Duodenal mucosa (tissue), 2 donors: Measurements from ENCODE around the gene TNFRSF1A.

ENCODE experiments used
- H3K27ac ChIP-seq: one replicate; pipeline ENCODE4 v1.7.0; 2013; ENCODE audit warnings: low read depth, low read length
- H3K27me3 ChIP-seq, 2 donors: one replicate each; pipeline ENCODE4 v1.7.0; 2013; ENCODE audit warnings: low read length in 2 of 2, control low read depth in 1 of 2; ENCODE audit not compliant: insufficient read depth in 2 of 2, control insufficient read depth in 1 of 2
- H3K36me3 ChIP-seq, 2 donors: one replicate each; pipeline ENCODE4 v1.7.0; 2013; ENCODE audit warnings: low read length in 2 of 2, control low read depth in 1 of 2; ENCODE audit not compliant: insufficient read depth in 2 of 2, control insufficient read depth in 1 of 2
- H3K4me1 ChIP-seq, 2 donors: one replicate each; pipeline ENCODE4 v1.7.0; 2013; ENCODE audit warnings: low read length in 2 of 2, control low read depth in 1 of 2; ENCODE audit not compliant: insufficient read depth in 2 of 2, control insufficient read depth in 1 of 2
- H3K4me3 ChIP-seq, 2 donors: one replicate each; pipeline ENCODE4 v1.7.0; 2013; ENCODE audit warnings: low read length in 2 of 2, low read depth in 1 of 2
- H3K9ac ChIP-seq, 2 donors: one replicate each; pipeline ENCODE4 v1.7.0; 2013; ENCODE audit warnings: low read length in 2 of 2, low read depth in 1 of 2
- H3K9me3 ChIP-seq, 2 donors: one replicate each; pipeline ENCODE4 v1.7.0; 2013; ENCODE audit warnings: low read length in 2 of 2, control low read depth in 1 of 2; ENCODE audit not compliant: control insufficient read depth in 1 of 2

TNFRSF1A gene

GRCh38 chr12:6315184-6315583 is 26.7 kb downstream of the TNFRSF1A start:
- peaks cover 20 to 22% of the 10 kb centered on the region in 2 donors for H3K4me1 ChIP-seq
- no peaks in the 10 kb centered on the region for H3K27me3 ChIP-seq
- no peaks in the 10 kb centered on the region for H3K9me3 ChIP-seq
- H3K9ac ChIP-seq = no peak overlapping the region
- H3K4me3 ChIP-seq = no peak overlapping the region
- no peak overlapping the region for H3K27ac ChIP-seq
- peaks cover 12 to 64% of the 10 kb centered on the region in 2 donors for H3K36me3 ChIP-seq

GRCh38 chr12:6314776-6315175 is 27.1 kb downstream of the TNFRSF1A start:
- Histone ChIP-seq H3K36me3 (peaks cover 12 to 60% of the 10 kb centered on the region in 2 donors), H3K4me1 (peaks cover 20 to 22% of the 10 kb centered on the region in 2 donors), H3K9me3 (no peaks in the 10 kb centered on the region), H3K9ac (no peak overlapping the region), H3K4me3 (no peak overlapping the region), H3K27ac (no peak overlapping the region), H3K27me3 (no peaks in the 10 kb centered on the region)

- Histone ChIP-seq H3K27me3 (no peaks in the 10 kb centered on the region), H3K36me3 (peaks cover 7 to 48% of the 10 kb centered on the region in 2 donors), H3K9ac (peak overlapping the region; percentile 65 to 92), H3K4me3 (peak overlapping the region; percentile 30 to 46), H3K9me3 (no peaks in the 10 kb centered on the region), H3K27ac (peak overlapping the region; percentile 68), H3K4me1 (peaks cover 29 to 31% of the 10 kb centered on the region in 2 donors)
Observed at GRCh38 chr12:6313326-6313940, 28.4 kb downstream of the TNFRSF1A start.

GRCh38 chr12:6312529-6313325 is 29.1 kb downstream of the TNFRSF1A start:
- Histone ChIP-seq H3K4me3 (peak overlapping the region; percentile 30 to 74), H3K4me1 (peaks cover 36 to 39% of the 10 kb centered on the region in 2 donors)

GRCh38 chr12:6311822-6312528 is 29.9 kb downstream of the TNFRSF1A start:
- Histone ChIP-seq H3K27ac (peak overlapping the region; percentile 68), H3K9me3 (no peaks in the 10 kb centered on the region), H3K4me1 (peaks cover 38 to 42% of the 10 kb centered on the region in 2 donors)

More at GRCh38 chr12:6312529-6313325, 29.1 kb downstream of the TNFRSF1A start:
- Histone ChIP-seq H3K27ac (peak overlapping the region; percentile 68), H3K9ac (peak overlapping the region; percentile 65 to 92), H3K9me3 (no peaks in the 10 kb centered on the region), H3K36me3 (peaks cover 7 to 40% of the 10 kb centered on the region in 2 donors), H3K27me3 (no peaks in the 10 kb centered on the region)

GRCh38 chr12:6310771-6311610 is 30.9 kb downstream of the TNFRSF1A start:
- peaks cover 38 to 42% of the 10 kb centered on the region in 2 donors for H3K4me1 ChIP-seq
- H3K9ac ChIP-seq = peak overlapping the region; percentile 77 to 92
- H3K27ac ChIP-seq = peak overlapping the region; percentile 84
- H3K36me3 ChIP-seq = peaks cover 7 to 23% of the 10 kb centered on the region in 2 donors
- H3K9me3 ChIP-seq = no peaks in the 10 kb centered on the region
- peak overlapping the region; percentile 73 to 74 for H3K4me3 ChIP-seq
- H3K27me3 ChIP-seq = no peaks in the 10 kb centered on the region

More at GRCh38 chr12:6311822-6312528, 29.9 kb downstream of the TNFRSF1A start:
- Histone ChIP-seq H3K27me3 (no peaks in the 10 kb centered on the region), H3K9ac (peak overlapping the region; percentile 35 to 92), H3K36me3 (peaks cover 7 to 33% of the 10 kb centered on the region in 2 donors), H3K4me3 (peak overlapping the region; percentile 4 to 74)

GRCh38 chr12:6307529-6307928 is 34.3 kb downstream of the TNFRSF1A start:
- Histone ChIP-seq H3K9me3 (no peaks in the 10 kb centered on the region), H3K27ac (no peak overlapping the region), H3K4me3 (no peak overlapping the region), H3K4me1 (peaks cover 41 to 49% of the 10 kb centered on the region in 2 donors), H3K36me3 (no peaks in the 10 kb centered on the region), H3K9ac (no peak overlapping the region), H3K27me3 (no peaks in the 10 kb centered on the region)

GRCh38 chr12:6306599-6307220 is 35.2 kb downstream of the TNFRSF1A start:
- Histone ChIP-seq H3K4me1 (peaks cover 34 to 42% of the 10 kb centered on the region in 2 donors), H3K4me3 (no peak overlapping the region), H3K27me3 (no peaks in the 10 kb centered on the region), H3K36me3 (no peaks in the 10 kb centered on the region), H3K27ac (no peak overlapping the region), H3K9me3 (no peaks in the 10 kb centered on the region), H3K9ac (no peak overlapping the region)

GRCh38 chr12:6306151-6306550 is 35.7 kb downstream of the TNFRSF1A start:
- Histone ChIP-seq H3K36me3 (no peaks in the 10 kb centered on the region), H3K27me3 (no peaks in the 10 kb centered on the region), H3K9ac (no peak overlapping the region), H3K27ac (no peak overlapping the region), H3K9me3 (no peaks in the 10 kb centered on the region), H3K4me3 (no peak overlapping the region), H3K4me1 (peaks cover 33 to 39% of the 10 kb centered on the region in 2 donors)
